ENCODE data around the gene HOXB8. TPM values are rescaled to one million over a fixed set of nuclear protein-coding genes. Genes with fewer than 3 reads are reported as not detected.

Gene HOXB8
- total and polyA plus RNA-seq, 2 of the 13 experiments (the other 11 are each of a cell fraction or from before 2014, with no cell fraction given) = not detected

DNA sequence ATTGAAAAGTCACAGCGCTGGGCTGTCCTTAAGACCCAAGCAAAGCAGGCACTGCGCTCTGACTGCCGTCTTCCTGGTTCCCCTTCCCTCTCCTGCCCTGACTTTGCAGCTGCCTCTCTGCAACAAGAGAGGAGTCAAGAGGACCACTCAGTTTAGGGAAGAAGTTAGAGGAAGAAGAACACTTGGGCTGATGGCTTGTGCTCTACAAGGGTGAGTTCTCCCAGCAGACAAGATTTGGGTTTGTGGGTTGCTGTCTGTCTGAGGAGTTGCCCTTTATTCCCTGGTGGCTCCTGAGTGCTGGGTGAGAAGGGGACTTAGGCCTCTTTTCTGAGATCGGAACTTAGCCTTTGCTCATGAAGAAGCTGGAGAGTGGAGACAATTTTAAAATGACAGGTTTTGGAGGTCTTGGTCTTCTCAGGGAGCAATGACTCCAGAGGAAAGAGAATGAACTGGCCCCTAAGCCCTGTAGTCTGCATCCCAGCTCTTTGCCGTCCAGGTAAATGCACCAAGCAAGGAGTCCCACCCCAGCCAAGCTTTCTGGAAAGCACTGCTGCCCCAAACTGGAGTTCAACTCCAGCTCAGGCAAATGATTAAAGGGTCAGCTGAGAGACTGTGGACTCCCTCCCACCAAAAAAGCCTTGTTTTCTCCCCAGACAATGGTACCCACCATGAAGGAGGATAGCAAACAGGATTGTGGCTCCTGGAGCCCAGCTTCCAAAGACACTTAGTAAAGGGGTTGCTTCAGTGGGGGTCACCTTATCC is 13.7 kb upstream of the HOXB8 start (continued):
- TF ChIP-seq ZNF354B (CRISPR knock-in tag; IDR thresholded peaks at IDR 0.05) = no peak
- no peak for TF ChIP-seq KDM6A (CRISPR knock-in tag; IDR thresholded peaks at IDR 0.05; ENCODE audit: low read depth)
- TF ChIP-seq ZNF790 (CRISPR knock-in tag; IDR thresholded peaks at IDR 0.05; ENCODE audit: borderline replicate concordance) = no peak
- TF ChIP-seq, protein P1, sequence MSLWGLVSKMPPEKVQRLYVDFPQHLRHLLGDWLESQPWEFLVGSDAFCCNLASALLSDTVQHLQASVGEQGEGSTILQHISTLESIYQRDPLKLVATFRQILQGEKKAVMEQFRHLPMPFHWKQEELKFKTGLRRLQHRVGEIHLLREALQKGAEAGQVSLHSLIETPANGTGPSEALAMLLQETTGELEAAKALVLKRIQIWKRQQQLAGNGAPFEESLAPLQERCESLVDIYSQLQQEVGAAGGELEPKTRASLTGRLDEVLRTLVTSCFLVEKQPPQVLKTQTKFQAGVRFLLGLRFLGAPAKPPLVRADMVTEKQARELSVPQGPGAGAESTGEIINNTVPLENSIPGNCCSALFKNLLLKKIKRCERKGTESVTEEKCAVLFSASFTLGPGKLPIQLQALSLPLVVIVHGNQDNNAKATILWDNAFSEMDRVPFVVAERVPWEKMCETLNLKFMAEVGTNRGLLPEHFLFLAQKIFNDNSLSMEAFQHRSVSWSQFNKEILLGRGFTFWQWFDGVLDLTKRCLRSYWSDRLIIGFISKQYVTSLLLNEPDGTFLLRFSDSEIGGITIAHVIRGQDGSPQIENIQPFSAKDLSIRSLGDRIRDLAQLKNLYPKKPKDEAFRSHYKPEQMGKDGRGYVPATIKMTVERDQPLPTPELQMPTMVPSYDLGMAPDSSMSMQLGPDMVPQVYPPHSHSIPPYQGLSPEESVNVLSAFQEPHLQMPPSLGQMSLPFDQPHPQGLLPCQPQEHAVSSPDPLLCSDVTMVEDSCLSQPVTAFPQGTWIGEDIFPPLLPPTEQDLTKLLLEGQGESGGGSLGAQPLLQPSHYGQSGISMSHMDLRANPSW (CRISPR knock-in tag; IDR thresholded peaks at IDR 0.05; ENCODE audit: borderline replicate concordance) = no peak

DNA sequence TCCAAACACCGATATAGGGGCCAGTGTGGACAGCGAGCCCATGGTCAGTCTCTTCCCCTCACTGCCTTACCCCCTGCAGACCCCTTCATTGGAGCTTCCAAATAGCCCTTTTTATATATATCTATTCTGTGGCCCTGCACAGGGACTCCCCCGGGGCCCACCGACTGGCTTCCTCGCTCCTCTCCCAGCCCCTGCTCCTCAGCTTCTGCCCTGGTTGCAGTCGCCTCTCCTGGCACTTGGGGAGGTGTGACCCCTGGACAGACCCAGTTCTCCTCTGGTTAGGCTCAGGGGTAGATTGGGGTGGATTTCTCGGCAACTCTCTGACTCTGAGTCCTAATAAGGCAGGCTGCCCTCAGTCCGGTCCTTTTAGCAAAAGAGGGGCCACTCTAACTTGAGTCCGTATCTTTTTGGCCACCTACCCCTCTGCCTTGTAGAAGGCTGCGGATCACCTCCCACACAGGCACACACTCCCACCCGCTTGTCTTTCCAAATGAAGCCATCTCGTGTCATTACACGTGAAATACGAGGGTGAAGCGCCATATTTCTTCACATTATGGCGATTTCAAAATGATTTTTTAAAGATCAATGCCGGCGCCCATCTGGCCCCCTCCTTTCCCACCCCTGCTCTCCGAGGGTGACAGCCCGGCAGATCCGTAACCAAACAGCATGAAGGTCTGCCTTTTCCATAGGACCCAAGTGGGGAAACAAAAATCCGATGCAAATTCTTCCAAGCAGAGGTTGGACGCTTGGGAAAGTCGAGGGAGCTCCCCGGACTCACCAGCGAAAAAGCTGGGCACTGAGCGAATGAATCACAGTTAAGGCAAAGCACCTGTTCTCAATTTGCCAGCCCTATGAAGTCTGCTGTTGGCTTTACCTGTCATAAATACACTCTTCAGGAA is 12.8 kb upstream of the HOXB8 start:
- intact Hi-C loops (cut with micrococcal nuclease; ENCODE audit: unreplicated experiment) (no loop called here), in situ Hi-C loops (cut with HindIII; ENCODE audit: extremely low pct_ligation_motif_present, low pct_unique_long_range_greater_than_20kb) (no loop called here)
- Histone ChIP-seq H3K9me3 (ENCODE audit: low read length) (no peaks in the 10 kb centered on the region), H3K9ac (ENCODE audit: insufficient read depth, low read depth, low read length) (no peak overlapping the region), H3K27me3 (ENCODE audit: control insufficient read depth in 1 of 2, insufficient read depth in 2 of 2, low read length in 2 of 2) (peaks cover 38 to 97% of the 10 kb centered on the region in 2 experiments), H2AFZ (ENCODE audit: low read length) (no peak overlapping the region), H3K4me1 (ENCODE audit: insufficient read depth, low read length) (no peaks in the 10 kb centered on the region), H3K27ac (ENCODE audit: extremely low read length, insufficient read depth, low read length) (no peak overlapping the region), H3K36me3 (replicated peaks in 1 of 2; ENCODE audit: control insufficient read depth in 1 of 2, insufficient read depth in 2 of 2, low read length in 2 of 2) (no peaks in the 10 kb centered on the region), H4K20me1 (ENCODE audit: insufficient read depth, low read length) (no peaks in the 10 kb centered on the region), H3K79me2 (ENCODE audit: insufficient read depth, low read length) (no peaks in the 10 kb centered on the region), H3K4me2 (ENCODE audit: low read depth, low read length) (no peak overlapping the region), H3K4me3 (replicated peaks in 1 of 3; ENCODE audit: insufficient read depth in 1 of 3, low read depth in 2 of 3, low read length in 3 of 3) (no peak overlapping the region)
- FAIRE-seq (no peak), ATAC-seq (no peak), DNase-seq (ENCODE audit: low spot score) (no peak)
- CTCF ChIA-PET (ENCODE audit: low intra/inter-chr PET ratio, low total read pairs) = no interaction called here
- no peak for TF ChIP-seq KDM3A (CRISPR knock-in tag; IDR thresholded peaks at IDR 0.05; ENCODE audit: low read depth)
- peak; percentile 57 for TF ChIP-seq EZH2 (conservative IDR thresholded peaks at IDR 0.05; ENCODE audit: low read depth, low read length)
- 6% methylated on average over 27 of the region's 27 CpGs for WGBS (ENCODE audit: low lambda C conversion rate)
- no TSS peak for BruUV-seq (replicated peaks)
- POLR2A ChIA-PET = no interaction called here

Data from HepG2 (cell line).